SU-DHL-6 (cell line): ENCODE results near the gene HELZ2.

Experiments used
- H2AFZ ChIP-seq: fragments of 200-600 bp; sonication (generic); 2 replicates; pipeline ENCODE4 v1.6.1; 2014; ENCODE audit warnings: low read depth, mild to moderate bottlenecking, moderate library complexity, mixed read lengths, antibody characterized with exemption, low read length; ENCODE audit not compliant: severe bottlenecking
- H3F3A ChIP-seq: fragments of 200-600 bp; shearing (Covaris generic); 2 replicates; pipeline ENCODE4 v1.6.0; 2016; ENCODE audit warnings: antibody characterized with exemption, mild to moderate bottlenecking; ENCODE audit not compliant: insufficient read depth
- H3K27ac ChIP-seq: fragments of 200-600 bp; sonication (generic); 2 replicates; pipeline ENCODE4 v1.5.1; 2016; ENCODE audit warnings: low read depth, mild to moderate bottlenecking, low read length, moderate library complexity, mixed read lengths
- H3K27me3 ChIP-seq: fragments of 200-600 bp; sonication (generic), shearing (Covaris generic); 2 replicates; pipeline ENCODE4 v1.6.0; 2014; ENCODE audit warnings: mild to moderate bottlenecking, low read length
- H3K36me3 ChIP-seq: fragments of 200-600 bp; sonication (generic); 2 replicates; pipeline ENCODE4 v1.6.1; 2014; ENCODE audit warnings: mild to moderate bottlenecking, low read length, mixed read lengths
- H3K4me2 ChIP-seq: fragments of 300-600, 200-600 bp; shearing (Covaris generic), sonication (generic); 2 replicates; pipeline ENCODE4 v1.6.0; 2014; ENCODE audit warnings: low read length, low read depth, mild to moderate bottlenecking; ENCODE audit not compliant: poor library complexity, severe bottlenecking
- H3K4me3 ChIP-seq: fragments of 200-600 bp; sonication (generic); 2 replicates; pipeline ENCODE4 v1.5.1; 2014; ENCODE audit warnings: antibody characterized with exemption, low read length, mild to moderate bottlenecking, mixed read lengths; ENCODE audit not compliant: insufficient read depth, poor library complexity, severe bottlenecking
- H3K79me2 ChIP-seq: fragments of 200-600 bp; sonication (generic); 2 replicates; pipeline ENCODE4 v1.6.1; 2014; ENCODE audit warnings: mild to moderate bottlenecking, low read length, moderate library complexity; ENCODE audit not compliant: insufficient read depth
- H3K9ac ChIP-seq: fragments of 200-600 bp; sonication (generic); 2 replicates; pipeline ENCODE4 v1.7.0; 2014; ENCODE audit warnings: mild to moderate bottlenecking, low read length
- H3K9me2 ChIP-seq: fragments of 200-600 bp; sonication (generic); replicated peaks from 2 replicates; pipeline ENCODE4 v1.6.1; 2014; ENCODE audit warnings: low read length; ENCODE audit not compliant: insufficient read depth
- H3K9me3 ChIP-seq: fragments of 200-600 bp; sonication (generic); 2 replicates; pipeline ENCODE4 v1.6.1; 2014; ENCODE audit warnings: low read length, mixed read lengths; ENCODE audit not compliant: insufficient read depth
- H4K20me1 ChIP-seq: fragments of 200-600 bp; sonication (generic); 2 replicates; pipeline ENCODE4 v1.6.1; 2014; ENCODE audit warnings: low read depth, mild to moderate bottlenecking, antibody characterized with exemption, low read length, moderate library complexity, mixed read lengths
- CTCF ChIP-seq: fragments of 200-600 bp; sonication (generic); IDR thresholded peaks from one replicate; pipeline ENCODE4 v1.5.1; 2017; ENCODE audit warnings: antibody characterized with exemption, mild to moderate bottlenecking, low read length, moderate library complexity; ENCODE audit not compliant: insufficient read depth, poor library complexity, severe bottlenecking
- EZH2phosphoT487 ChIP-seq: fragments of 200-600 bp; sonication (generic), shearing (Covaris generic); conservative IDR thresholded peaks from 2 replicates; pipeline ENCODE4 v1.6.1; 2018; ENCODE audit warnings: mild to moderate bottlenecking, antibody characterized with exemption, low read length, moderate library complexity, mixed read lengths

HELZ2 gene

DNA sequence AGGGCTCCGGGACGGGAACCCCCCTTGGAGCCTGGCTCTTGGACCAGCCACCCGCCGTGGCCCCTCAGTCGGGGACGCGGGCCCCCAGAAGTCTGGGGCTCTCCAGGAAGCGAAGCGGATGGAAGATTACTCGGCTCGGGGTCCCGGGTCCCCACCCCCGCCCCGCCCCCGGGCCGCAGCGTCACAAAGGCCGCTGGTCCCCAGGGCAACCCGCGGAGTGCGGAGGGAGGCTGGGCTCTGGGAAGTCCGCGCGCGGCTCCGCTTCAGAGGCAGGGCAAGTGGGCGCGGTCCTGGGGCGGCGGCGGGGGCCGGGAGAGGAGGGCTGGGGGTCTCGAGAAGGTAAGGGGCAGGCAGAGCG, 20.1 kb downstream of the HELZ2 start, which contains the start of gene FNDC11:
FNDC11 (plus strand) TSS at position 227 of the 358 bp plus-strand sequence. CDS start 1,505 bp downstream, outside the sequence.
- Histone ChIP-seq H3K4me3 (no peak within 1 kb of the TSS), H3K9me3 (no peaks in the 10 kb centered on the region), H3F3A (peaks cover 3% of the 10 kb centered on the region; the same call in 1 of the 2 replicates), H3K79me2 (no peaks in the 10 kb centered on the region), H4K20me1 (no peaks in the 10 kb centered on the region), H3K27me3 (no peaks in the 10 kb centered on the region), H3K9ac (no peak within 1 kb of the TSS), H3K4me2 (peak within 1 kb of the TSS; percentile 15), H3K36me3 (no peaks in the 10 kb centered on the region), H3K27ac (no peak within 1 kb of the TSS), H2AFZ (no peak within 1 kb of the TSS), H3K9me2 (no peaks in the 10 kb centered on the region)
- TF ChIP-seq EZH2phosphoT487 (no peak), CTCF (no peak)

DNA sequence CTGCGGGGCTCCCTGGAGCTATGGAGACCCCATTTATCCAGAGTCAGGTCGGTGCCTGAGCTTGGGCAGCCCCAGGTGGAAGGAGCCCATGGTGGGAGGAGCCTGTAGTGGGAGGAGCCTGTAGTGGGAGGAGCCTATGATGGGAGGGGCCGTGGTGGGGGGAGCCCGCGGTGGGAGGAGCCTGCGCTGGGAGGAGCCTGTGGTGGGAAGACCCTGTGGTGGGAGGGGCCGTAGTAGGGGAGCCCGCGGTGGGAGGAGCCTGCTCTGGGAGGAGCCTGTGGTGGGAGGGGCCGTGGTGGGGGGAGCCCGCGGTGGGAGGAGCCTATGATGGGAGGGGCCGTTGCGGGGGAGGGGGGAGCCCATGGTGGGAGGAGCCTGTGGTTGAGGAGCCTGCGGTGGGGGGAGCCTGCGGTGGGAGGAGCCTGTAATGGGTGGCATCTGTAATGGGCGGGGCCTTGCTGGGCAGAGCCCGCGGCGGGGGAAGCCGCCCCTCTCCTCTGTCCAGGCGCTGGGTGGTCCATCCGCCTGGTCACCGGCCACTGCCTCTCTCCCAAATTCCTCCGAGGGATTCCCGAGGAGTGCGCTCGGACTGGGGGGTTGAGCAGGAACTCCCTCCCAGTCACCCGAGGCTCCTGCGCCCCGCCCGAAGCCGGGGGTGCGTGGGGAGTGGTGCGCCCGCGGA, 20.6 kb downstream of the HELZ2 start:
- no peak overlapping the region for H2AFZ ChIP-seq
- TF ChIP-seq CTCF = no peak
- TF ChIP-seq EZH2phosphoT487 = no peak

GRCh38 chr20:63552481-63553249, 21.4 kb downstream of the HELZ2 start:
- Histone ChIP-seq H3K4me3 (no peak overlapping the region), H2AFZ (no peak overlapping the region), H3K27me3 (no peaks in the 10 kb centered on the region), H3K27ac (no peak overlapping the region), H4K20me1 (no peaks in the 10 kb centered on the region; the same call in 1 of the 2 replicates), H3F3A (peaks cover 3% of the 10 kb centered on the region; the same call in 1 of the 2 replicates), H3K9me2 (no peaks in the 10 kb centered on the region), H3K9me3 (no peaks in the 10 kb centered on the region), H3K4me2 (peak overlapping the region; percentile 15), H3K9ac (no peak overlapping the region), H3K79me2 (no peaks in the 10 kb centered on the region), H3K36me3 (no peaks in the 10 kb centered on the region)
- no peak for TF ChIP-seq CTCF

More for the DNA sequence above, 20.6 kb downstream of the HELZ2 start:
- Histone ChIP-seq H3F3A (peaks cover 3% of the 10 kb centered on the region; the same call in 1 of the 2 replicates), H3K36me3 (no peaks in the 10 kb centered on the region), H3K79me2 (no peaks in the 10 kb centered on the region), H3K4me2 (peak overlapping the region; percentile 15), H3K9me3 (no peaks in the 10 kb centered on the region), H3K4me3 (no peak overlapping the region), H4K20me1 (no peaks in the 10 kb centered on the region), H3K9ac (no peak overlapping the region), H3K9me2 (no peaks in the 10 kb centered on the region), H3K27me3 (no peaks in the 10 kb centered on the region), H3K27ac (no peak overlapping the region)
